ENCODE measurements around the gene FCHSD1.

FCHSD1 gene

DNA sequence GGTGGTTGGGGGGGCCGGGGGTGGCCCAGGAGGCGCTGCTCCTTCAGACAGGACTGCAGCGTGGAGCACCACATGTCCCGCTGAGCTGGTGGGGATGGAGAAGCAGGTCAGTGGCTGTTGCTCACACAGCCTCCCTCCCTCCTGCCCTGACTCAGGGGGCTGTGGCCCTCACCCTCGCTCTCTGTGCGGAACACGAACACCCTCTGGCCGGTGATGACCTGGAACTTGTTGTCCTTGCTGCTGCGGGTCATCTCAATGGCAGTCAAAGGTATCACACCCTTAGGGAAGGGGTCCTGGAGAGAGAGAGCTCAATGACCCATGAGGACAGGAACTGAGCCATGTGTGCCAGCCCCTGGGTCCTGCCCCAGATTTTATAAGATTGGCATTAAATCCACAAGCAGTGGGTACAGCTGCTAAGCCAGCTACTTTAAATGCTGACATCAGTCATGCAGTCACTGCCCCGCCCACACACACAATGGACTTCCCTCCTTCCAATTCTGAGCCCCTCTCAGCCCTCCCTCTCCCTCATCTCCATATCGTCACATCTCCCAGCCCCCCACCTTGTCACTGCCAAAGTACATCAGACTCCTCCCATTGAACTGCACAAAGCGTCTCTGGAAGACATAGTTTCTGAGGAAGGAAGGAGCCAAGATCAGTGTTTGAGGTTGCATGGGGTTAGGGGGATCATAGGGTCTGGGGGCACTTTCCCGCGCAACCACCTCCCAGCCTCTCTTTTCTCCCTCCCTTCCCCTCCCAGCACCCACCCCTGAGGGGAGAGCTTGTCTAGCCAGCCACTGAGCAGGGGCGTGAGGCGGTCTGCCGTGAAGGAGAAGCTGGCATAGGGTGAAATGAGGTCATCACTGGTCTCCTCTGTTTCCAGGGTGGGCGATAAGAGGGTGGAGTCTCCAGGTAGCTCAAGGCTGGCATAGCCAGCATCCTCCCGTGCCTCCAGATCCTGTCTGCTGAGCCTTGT lies 21.9 kb upstream of the FCHSD1 start:
- FAIRE-seq, result no peak

DNA sequence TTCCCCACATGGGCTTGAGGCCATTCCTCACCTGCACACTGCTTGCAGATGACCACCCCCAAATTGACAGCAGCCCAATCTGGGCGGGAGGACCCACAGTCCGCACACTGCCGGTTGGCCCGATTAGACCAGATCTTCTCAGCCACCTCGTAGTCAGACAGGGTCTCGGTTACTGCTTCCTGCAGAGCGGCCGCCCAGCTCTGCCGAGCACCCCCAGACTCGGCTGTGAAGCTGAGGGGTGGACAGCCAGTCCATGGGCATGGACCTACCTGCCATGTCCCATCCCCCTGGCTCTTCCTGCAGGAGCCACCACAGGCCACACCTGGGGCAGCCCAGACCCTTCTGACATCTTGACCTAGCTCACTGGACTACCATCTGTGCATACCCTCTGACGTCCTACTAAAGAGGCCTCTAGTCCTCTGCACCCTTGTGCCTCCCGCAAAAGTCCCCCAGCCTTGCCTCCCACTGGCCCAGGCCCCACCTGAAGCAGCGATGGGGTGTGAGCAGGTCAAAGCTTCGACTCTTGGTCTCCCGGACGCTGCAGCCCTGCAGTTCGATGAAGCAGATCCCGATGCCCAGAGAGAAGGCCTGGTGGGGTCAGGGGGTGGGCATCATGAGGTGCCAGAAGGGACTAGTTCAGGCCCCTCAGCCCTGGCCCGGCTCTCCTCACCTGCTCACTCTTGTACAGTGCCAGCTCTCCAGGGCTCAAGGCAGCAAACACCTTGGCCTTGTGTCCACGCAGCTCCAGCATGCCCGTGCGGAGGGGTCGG lies 21.0 kb upstream of the FCHSD1 start:
- FAIRE-seq, result no peak

DNA sequence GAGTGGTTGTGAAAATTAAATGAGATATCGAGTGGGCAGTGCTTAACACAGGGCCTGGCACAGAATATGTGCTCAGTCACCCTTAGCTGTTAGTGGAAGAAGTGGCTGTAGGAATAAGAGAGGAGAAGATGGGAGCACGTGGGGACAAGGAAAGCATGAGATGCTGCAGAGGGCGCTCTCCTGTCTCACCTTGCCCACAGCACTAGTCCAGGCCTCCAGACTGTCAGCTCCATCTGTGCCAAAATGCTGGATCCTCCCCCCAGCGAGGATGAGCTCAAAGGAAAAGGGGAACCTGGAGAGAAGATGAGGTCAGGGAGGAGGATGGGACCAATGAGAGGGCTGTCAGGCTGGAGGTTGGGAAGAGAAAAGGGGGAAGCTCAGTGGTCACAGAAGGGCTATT lies 18.3 kb upstream of the FCHSD1 start:
- FAIRE-seq, result no peak

DNA sequence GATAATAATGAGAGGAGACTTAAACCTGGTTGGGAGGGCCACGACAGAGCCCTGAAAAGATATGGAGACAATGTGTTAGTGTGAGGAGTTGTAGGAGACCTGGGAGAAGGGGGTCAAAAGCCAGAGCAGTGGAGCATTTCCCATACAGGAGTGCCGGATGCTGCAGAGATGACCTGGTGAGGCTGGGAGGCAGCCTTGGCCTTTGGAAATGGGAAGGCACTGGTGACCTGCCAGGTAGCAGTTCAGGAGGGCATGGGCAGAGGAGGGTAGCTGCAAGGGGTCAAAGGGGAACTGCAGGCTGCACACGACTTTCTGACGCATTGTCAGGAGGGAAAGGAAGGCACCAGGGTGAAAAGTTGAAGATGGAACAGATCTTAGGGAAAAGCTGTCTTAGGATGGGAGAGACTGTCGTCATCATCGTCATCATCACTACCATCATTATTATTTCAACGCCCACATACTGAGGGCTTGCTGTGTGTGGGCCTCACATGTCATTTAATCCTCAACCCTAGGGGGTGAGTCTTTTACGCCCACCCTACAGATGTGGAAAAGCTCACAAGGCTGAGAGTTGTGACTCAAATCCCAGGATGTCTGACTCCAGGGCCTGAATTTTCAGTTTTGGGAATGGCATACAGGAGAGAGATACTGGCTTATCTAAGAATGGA lies 17.5 kb upstream of the FCHSD1 start:
- FAIRE-seq, result no peak

DNA sequence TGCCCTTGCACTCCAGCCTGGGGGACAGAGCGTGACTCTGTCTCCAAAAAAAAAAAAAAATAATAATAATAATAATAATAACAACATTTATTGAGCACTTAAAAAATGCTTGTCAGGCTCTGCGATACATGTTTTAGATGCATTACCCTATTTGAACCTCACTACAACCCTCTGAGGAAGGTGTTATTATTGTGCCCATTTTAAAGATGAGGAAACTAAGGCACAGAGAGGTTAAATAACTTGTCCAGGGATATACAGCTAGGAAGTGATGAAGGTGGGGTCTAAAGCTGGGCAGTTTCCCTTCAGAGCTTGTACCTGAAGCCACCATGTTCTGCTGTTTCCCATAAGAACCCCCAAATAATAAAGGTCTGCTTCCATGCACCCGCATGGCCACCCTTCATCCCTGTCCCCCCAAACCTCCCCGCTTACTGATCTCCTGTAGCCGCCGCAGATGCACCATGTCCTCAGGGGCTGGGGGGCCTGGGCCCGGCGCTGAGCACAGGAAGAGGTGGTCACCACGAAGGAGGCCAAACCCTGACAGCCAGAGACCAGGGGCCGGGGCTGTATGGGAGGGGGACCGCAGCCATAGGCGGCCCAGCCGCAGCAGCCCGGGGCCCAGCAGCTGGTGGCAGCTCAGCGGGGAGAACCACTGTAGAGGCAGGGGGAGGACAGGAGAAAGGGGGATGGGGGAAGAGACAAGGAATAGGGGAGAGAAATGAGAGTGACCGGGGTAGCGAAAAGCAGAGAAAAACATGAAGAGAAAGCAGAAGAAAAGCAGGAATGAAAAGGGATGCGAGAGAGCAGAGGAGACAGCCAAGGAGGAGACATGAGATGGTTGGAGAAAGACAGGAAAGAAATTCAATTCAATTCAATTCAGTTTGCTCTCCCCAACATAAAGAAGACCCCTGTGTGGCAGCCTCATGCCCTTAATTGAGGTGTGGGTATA lies 15.1 kb upstream of the FCHSD1 start:
- no peak for FAIRE-seq

DNA sequence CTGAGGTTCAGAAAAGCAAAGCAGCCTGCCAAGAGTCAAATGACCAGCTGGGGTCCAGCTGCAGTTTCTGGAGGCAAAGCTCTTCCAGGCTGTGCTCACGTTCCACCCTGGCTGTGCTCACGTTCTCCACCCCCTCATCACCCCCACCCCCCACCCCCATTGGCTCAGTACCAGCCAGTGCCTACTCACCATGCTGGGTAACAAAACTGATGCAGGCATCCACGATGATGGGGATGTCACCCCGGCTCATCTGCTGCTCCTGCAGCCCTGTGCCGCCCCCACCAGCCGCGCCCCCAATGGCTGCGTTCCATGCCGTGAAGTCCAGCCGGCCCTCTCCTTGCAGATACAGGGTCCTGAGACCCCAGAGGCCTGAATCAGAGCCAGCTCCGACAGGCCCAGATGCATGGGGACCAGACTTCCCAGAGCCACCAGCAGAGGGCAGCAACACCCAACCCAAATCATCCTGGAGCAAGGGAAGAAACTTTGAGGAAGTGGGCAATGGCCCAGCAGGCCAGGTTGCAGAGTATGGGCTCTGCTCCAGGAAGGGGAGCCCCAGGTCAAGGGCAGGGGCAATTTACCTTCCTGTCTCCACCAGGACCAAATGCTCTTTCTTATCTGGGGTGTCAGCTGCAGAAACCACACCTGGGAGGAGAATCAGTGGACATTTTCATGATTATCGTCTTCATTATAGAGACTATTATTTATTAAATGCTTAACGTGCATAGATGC lies 13.7 kb upstream of the FCHSD1 start:
- no peak for FAIRE-seq

DNA sequence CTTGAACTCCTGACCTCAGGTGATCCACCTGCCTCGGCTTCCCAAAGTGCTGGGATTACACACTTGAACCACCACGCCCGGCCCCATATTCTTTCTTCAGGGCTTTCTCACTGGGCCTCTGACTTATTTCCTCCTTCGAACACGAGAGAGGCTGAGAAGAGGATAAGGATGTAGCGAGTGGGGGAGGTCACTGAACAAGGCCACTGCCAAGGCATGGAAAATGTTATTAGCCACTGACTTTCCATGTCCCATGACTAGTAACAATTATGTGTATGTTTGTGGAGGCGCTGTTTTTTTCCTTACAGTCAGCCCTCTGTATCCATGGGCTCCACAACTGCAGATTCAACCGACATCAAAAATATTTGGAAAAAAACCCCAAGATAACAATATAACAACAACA lies 12.3 kb upstream of the FCHSD1 start:
- no peak for FAIRE-seq

DNA sequence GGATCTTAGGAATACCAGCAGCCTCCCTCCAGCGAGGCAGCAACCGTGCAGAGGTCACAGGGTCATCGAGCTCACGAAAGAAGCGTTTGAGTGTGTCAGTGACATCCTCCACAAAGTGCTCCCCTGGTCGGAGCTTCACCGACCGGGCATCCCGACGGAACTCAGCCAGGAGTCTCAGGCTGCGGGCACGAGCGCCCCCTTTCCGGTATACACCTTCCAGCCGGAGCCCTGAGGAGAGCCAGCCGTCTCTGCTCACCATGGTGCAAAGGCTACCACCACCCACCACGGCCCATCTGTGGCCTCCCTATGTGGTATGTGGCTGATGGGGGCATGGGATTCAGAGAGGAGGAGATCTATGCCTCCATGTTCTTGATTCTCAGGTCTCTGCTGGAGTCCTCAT lies 10.8 kb upstream of the FCHSD1 start:
- FAIRE-seq, result no peak

DNA sequence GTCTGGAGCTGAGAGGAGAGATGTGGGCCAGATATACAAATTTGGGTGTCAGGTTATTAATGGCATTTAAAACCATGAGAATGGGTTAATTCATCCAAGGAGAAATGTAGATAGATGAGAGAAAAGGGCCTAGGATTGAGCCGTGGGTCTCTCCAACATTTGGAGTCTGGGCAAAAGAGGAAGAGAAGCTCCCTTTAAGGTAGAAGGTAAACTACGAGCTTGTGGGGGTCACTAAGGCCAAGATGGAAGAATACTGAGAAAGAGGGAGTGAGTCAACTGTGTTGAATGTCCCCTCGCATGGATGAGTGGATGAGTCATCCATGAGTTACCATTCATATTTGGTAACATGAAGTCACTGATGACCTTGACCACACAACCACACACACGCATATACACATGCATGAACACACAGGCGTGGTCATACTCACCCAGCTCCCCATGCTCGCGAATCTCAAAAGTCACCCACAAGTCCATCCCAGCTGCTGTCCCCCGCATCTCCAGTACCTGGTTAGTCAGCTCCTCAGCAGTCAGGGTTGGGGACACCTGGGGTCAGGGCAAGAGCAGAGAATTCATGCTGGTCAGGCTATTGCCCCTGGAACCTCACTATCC lies 6.8 kb upstream of the FCHSD1 start:
- FAIRE-seq, result no peak

DNA sequence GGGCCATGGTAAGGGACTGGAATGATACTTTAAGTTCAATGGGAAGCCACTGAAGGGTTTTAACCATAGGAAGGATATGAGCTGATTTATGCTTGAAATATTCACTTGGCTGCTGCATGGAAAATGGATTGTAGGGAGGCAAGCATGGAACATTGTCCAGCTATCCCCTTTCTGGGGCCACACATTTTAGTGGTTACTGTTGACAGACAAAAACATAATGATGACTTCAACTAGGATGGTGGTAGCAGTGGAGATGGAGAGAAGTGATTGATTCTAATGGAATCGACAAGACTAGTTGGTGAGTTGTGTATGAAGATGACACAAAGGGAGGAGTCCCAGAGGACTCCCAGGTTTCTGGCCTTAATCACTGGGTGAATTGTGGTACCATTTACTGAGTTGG lies 6.2 kb upstream of the FCHSD1 start:
- FAIRE-seq, result no peak

DNA sequence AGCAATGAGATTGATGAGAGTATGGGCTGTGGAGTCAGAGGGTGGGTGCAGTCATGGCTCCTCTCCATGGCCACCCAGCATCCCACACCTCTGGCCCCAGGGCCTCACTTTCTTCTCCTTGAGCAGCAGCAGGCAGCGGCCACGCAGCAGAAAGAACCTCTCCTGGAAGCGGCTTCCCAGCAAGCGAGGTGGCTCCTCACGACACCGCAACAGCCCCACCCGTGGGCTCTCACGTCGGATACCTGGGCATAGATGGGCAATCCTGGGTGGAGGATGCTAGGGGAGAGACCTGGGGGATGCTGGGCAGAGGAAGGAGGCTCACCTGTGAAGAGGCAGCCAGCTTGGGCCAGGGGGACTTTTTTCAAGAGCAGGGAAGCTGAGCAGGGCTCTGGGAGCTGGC lies 5.2 kb upstream of the FCHSD1 start:
- no peak for FAIRE-seq

DNA sequence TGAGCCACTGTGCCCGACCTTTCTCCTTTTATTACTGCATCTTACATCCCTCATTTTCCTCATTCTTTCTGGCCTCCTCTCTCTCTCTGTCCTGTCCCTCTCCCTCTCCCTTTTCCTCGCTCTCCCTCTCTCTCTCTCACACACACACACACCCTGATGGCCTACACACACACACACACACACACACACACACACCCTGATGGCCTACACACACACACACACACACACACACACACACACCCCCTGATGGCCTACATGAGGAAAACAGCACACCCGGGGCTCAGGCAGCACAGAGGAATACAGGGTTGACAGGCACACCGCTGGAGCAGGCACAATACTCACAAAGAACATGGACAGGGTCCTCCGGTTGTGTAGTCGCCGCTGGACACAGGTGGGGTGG lies 3.8 kb upstream of the FCHSD1 start:
- FAIRE-seq, result no peak

DNA sequence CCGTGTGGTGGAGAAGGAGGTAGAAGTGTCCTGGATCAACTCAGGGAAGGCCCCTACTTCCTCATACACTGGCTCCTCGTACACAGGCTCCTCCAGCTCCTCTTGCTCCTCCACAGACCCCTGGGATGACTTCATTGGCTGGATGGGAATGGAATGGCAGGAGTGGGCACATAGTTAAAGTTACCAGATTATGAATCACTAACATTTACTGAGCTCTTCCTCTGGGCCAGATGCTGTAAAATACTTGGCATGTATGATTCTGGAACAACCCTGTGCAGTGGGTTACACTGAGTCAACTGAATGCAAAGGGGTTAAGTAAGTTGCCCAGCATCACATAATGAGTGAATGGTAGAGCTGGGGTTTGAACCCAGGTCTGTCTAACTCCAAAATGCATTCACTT lies 3.1 kb upstream of the FCHSD1 start:
- FAIRE-seq, result no peak

DNA sequence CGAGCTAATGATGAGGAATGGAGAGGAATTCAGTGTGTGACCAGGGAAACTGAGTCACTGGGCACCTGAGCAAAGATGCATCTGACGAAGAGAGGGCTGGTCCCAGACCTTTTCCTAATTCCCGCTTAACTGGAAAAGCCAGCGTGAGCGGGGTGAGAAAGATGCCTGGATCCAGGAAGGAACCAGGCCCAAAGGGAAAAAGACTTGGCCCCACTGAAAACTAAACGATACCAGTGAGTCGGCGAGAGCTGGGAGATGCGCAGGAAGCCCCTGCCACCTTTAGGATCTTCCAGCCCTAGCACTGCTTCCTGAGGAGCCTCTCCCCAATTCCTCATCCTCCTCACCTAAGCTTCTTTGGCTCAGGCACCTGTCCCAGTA lies 499 bp upstream of the FCHSD1 start:
- FAIRE-seq, result no peak

DNA sequence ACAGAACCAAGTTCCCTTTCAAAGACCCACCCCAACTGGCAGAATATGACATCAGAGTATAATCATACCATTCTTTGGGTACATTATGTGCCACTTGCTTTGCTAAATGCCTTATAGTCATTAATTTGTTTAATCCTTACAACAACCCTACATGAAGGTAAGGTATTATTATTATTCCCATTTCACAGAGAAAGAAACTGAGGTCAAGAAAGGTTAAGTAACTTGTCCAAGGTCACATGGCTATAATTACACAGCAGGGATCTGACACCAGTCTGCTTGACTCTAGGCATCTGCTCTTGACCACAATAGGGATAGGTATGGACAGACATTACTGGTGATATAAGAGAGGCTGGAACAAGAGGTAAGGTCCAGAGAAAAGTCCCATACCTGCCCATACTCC lies 1.2 kb downstream of the FCHSD1 start:
- no peak for FAIRE-seq

DNA sequence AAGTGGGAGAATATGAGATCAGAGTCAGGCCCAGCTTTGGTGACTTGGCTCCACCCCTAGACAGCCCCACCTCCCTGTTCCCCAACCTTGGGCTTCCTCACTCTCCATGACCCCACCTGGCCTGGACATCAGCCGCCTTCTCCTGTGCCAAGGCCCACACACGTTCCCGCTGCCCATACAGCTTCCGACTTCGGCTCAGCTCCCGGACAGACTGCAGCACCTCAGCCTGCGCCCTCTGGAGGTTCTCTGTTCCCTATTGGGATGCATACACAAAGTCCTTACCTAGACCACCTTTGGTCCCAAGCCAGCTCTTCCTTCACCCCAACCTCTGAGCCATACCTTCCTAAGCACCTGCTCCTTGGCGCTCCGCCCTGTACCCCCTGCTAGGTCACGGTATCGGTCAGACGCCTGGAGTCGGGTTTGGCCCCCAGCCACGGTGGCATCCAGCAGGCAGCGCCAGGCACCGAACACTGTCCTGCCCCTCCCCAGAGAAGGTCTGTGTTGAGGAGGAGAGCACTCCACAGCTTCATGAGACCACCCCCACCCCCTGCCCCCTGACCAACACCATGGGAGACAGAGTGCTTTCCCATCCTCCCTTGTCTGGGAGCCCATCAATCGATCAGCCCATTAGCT lies 2.0 kb downstream of the FCHSD1 start:
- no peak for FAIRE-seq

DNA sequence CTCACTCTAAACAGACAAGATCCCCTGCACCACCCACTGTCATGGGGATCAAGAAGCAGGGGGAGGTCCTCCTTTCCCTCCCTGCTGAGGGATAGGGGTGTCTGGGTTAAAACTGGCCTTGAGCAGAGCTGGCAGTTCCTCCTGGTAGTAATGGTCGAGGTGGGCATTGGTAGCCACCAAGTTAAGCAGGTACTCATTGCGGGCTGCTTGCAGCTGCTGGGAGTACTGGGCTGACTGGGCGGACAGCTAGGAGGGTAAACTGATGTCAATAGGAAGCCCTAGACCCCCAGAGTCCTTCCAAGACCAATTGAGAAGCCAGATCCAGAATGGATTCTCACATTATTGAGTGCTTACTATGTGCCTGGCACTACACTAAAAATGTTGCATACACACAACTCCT lies 3.4 kb downstream of the FCHSD1 start:
- FAIRE-seq, result no peak

DNA sequence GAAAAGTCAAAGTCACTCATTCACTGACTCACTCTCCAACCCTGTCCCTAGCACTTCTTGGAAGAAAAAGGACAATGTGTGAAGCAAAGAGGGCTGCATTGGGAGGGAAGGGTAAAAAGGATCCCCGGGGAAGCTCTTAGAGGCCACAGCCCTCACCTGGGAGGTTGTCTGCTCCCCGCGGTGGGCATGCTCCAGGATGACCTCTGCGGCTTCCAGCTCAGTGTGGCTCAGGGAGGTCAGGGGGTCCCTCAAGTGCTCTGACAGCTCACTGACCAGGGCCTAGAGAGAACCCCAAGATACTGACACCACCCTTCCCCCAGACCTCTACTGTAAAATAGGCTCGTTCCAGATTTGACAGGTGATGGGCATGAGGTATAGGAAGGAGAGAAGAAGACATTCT lies 4.0 kb downstream of the FCHSD1 start:
- FAIRE-seq, result no peak

DNA sequence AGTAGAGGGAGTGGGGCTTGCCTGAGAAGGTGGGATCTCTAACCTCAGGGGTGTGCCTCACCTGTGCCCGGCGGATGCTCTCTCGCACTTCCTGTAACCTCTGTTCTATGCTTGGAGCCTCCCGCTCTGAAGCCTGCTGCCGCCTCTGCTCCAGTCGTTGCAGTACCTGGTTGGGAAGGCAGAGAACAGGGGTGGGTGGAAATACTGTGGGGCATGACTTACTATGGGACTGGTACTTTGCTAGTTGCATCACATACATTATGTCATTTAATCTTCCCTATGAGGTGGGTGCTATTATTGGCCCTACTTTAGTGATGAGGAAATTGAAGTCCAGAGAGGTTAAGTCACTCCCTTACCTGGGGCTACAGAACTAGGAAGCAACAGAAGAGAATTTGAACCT lies 5.2 kb downstream of the FCHSD1 start:
- FAIRE-seq, result no peak

DNA sequence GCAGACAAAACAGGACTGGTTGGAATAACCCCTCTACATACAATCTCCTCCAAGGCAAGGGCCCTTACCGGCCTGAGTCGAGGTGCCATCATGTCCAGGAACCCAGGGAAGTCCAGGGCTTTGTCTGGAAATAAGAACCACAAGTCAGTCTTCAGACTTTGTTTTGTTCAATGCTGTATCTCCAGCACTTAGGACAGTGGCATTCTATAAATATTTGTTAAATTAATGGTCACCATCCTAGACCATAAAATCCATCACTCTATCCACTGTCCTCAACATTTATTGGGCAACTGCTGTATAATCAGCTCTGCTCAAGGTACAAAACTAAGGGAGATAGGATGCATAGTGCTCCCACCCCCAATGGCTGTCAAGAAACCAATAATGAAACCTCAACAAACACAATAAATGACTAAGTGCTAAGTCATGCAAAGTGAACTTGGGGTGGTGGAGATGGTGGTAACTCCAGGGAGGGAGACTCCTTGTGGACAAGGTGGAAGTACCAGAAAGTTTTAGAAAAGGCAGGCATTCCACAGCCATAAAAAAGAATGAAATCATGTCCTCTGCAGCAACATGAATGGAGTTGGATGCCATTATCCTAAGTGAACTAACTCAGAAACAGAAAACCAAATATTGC lies 9.5 kb downstream of the FCHSD1 start:
- FAIRE-seq, result no peak

Data from endometrium (tissue), 2 donors.